ENCODE results near the gene SLAMF6. TPM values are rescaled to one million over a fixed set of nuclear protein-coding genes. Genes with fewer than 3 reads are reported as not detected.

The SLAMF6 gene
- total RNA-seq, 1 donor from 2014 or later = 0.52 TPM

DNA sequence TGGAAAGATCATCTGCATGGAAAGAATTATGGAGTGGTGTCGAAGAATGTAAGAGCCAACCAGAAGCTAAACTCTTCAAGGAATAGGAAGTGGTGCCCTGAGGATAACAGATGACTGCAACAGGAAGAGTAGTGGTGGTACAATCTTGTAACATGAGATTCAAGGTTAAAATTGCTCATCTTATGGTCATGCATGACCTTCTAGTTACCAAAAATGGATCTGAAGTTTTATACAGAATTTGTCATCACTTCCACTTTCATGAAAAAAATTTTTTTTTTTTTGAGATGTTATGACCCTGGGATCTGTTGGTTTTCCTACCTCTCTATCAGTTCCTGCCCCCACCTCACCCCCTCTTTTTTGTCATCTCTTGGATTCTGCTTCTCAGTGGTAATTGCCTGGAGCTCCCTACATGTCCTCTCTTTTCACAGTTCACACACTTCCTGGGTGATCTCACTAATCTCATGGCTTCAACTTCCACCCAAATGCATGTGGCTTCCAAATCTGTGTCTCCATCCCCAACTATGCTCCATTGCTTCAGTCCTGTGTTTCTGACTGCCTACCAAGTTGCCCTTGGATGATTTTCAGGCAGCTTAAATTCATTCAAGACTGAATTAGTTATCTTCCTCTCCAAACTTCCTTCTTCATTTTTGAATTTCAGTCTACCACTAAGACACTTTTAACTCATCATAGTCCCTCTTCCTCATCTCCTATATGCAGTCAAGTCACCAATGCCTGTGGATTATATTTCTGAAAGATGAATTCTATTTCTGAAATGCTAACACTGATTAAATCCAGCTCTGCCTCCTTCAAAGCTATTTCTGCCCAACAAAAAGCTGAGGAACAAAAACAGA is 48.4 kb downstream of the SLAMF6 start:
- no peak overlapping the region for H3K4me3 ChIP-seq (ENCODE audit: low read length in 3 of 3)

DNA sequence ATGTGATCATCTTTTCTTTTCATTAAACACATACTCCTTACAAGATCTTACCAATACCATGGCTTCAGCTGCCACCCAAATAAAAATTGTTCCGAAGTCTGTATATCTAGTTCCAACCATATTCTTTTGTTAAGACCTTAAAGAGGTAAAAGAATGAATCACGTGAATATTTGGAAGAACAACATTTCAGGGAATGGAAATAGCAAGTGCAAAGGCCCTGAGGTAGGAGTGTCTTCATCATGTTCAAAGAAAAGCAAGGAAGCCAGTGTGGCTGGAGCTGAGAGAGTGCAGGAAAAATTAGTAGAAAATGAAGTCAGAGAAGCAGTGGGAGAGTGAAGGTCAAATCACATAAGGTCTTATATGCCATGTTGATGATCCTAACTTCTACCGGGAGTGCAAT is 50.9 kb downstream of the SLAMF6 start:
- Histone ChIP-seq H3K9me3 (ENCODE audit: control insufficient read depth in 3 of 3, low read length in 3 of 3) (no peaks in the 10 kb centered on the region), H3K9ac (ENCODE audit: low read depth in 1 of 3, low read length in 3 of 3) (no peak overlapping the region), H3K27me3 (ENCODE audit: control insufficient read depth in 3 of 3, insufficient read depth in 3 of 3, low read length in 3 of 3) (no peaks in the 10 kb centered on the region), H3K27ac (ENCODE audit: low read depth, low read length) (no peak overlapping the region), H3K36me3 (ENCODE audit: control insufficient read depth in 3 of 3, insufficient read depth in 3 of 3, low read length in 3 of 3) (no peaks in the 10 kb centered on the region), H3K4me3 (ENCODE audit: low read length in 3 of 3) (no peak overlapping the region), H3K4me1 (ENCODE audit: control insufficient read depth in 3 of 3, insufficient read depth in 3 of 3, low read length in 3 of 3) (no peaks in the 10 kb centered on the region)

More for the DNA sequence above, 48.4 kb downstream of the SLAMF6 start:
- Histone ChIP-seq H3K36me3 (ENCODE audit: control insufficient read depth in 3 of 3, insufficient read depth in 3 of 3, low read length in 3 of 3) (no peaks in the 10 kb centered on the region), H3K9ac (ENCODE audit: low read depth in 1 of 3, low read length in 3 of 3) (no peak overlapping the region), H3K27me3 (ENCODE audit: control insufficient read depth in 3 of 3, insufficient read depth in 3 of 3, low read length in 3 of 3) (no peaks in the 10 kb centered on the region), H3K4me1 (ENCODE audit: control insufficient read depth in 3 of 3, insufficient read depth in 3 of 3, low read length in 3 of 3) (no peaks in the 10 kb centered on the region), H3K9me3 (ENCODE audit: control insufficient read depth in 3 of 3, low read length in 3 of 3) (no peaks in the 10 kb centered on the region), H3K27ac (ENCODE audit: low read depth, low read length) (no peak overlapping the region)

DNA sequence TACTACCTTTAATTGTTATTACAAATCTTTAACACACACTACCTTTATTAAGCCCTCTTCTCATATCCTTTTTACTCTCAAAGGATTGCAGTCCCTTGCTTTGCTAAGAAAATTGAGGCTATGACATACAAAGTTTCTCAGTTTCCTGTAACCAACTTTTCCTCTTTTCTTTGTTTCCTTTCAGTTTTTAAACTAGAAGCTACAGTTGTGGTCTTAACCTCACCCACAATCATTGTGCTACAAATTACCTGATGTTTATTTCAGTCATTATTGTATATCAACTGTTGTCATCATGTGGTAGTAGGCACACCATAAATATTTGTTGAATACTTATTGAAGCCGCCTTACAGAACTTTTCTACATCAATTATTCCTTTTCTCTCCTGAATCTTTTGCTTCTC is 51.8 kb downstream of the SLAMF6 start:
- Histone ChIP-seq H3K9ac (ENCODE audit: low read depth in 1 of 3, low read length in 3 of 3) (no peak overlapping the region), H3K36me3 (ENCODE audit: control insufficient read depth in 3 of 3, insufficient read depth in 3 of 3, low read length in 3 of 3) (no peaks in the 10 kb centered on the region), H3K4me1 (ENCODE audit: control insufficient read depth in 3 of 3, insufficient read depth in 3 of 3, low read length in 3 of 3) (no peaks in the 10 kb centered on the region), H3K9me3 (ENCODE audit: control insufficient read depth in 3 of 3, low read length in 3 of 3) (no peaks in the 10 kb centered on the region), H3K27me3 (ENCODE audit: control insufficient read depth in 3 of 3, insufficient read depth in 3 of 3, low read length in 3 of 3) (no peaks in the 10 kb centered on the region), H3K27ac (ENCODE audit: low read depth, low read length) (no peak overlapping the region), H3K4me3 (ENCODE audit: low read length in 3 of 3) (no peak overlapping the region)

DNA sequence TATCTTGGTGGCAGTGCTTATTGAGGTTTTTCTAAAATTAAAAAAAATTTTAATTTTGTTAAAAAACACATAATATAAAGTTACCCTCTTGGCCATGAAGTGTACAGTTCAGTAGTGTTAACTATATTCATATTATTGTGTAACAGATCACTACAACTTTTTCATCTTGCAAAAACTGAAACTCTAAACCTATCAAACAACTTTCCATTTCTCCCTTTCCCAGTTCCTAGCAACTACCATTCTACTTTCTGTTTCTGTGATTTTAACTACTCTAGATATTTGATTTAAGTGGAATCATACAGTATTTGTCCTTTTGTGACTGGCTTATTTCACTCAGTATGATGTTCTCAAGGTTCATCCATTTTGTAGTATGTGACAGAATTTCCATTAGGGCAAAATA is 55.5 kb downstream of the SLAMF6 start:
- Histone ChIP-seq H3K27ac (ENCODE audit: low read depth, low read length) (no peak overlapping the region), H3K9me3 (ENCODE audit: control insufficient read depth in 3 of 3, low read length in 3 of 3) (no peaks in the 10 kb centered on the region), H3K9ac (ENCODE audit: low read depth in 1 of 3, low read length in 3 of 3) (no peak overlapping the region), H3K27me3 (ENCODE audit: control insufficient read depth in 3 of 3, insufficient read depth in 3 of 3, low read length in 3 of 3) (no peaks in the 10 kb centered on the region), H3K4me1 (ENCODE audit: control insufficient read depth in 3 of 3, insufficient read depth in 3 of 3, low read length in 3 of 3) (no peaks in the 10 kb centered on the region), H3K4me3 (ENCODE audit: low read length in 3 of 3) (no peak overlapping the region), H3K36me3 (ENCODE audit: control insufficient read depth in 3 of 3, insufficient read depth in 3 of 3, low read length in 3 of 3) (no peaks in the 10 kb centered on the region)

DNA sequence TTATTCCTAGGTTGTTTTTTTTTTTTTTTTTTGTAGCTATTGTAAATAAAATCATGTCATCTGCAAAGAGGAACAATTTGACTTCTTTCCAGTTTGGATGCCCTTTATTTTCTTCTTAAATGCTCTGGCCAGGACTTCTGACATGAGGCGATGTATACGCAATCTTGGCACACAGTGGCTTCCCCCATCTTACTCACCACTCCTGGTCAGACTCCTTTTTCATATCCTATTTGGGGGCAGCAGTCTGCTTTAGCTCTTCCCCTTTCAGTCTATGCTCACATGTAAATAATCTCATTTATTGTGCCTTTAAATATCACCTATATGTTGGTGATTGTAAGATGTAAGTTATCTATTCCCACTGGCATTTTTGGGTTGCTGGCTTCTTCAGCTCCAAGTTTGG is 56.1 kb downstream of the SLAMF6 start:
- Histone ChIP-seq H3K4me3 (ENCODE audit: low read length in 3 of 3) (no peak overlapping the region), H3K36me3 (ENCODE audit: control insufficient read depth in 3 of 3, insufficient read depth in 3 of 3, low read length in 3 of 3) (no peaks in the 10 kb centered on the region), H3K27me3 (ENCODE audit: control insufficient read depth in 3 of 3, insufficient read depth in 3 of 3, low read length in 3 of 3) (no peaks in the 10 kb centered on the region), H3K9ac (ENCODE audit: low read depth in 1 of 3, low read length in 3 of 3) (no peak overlapping the region), H3K4me1 (ENCODE audit: control insufficient read depth in 3 of 3, insufficient read depth in 3 of 3, low read length in 3 of 3) (no peaks in the 10 kb centered on the region), H3K9me3 (ENCODE audit: control insufficient read depth in 3 of 3, low read length in 3 of 3) (no peaks in the 10 kb centered on the region), H3K27ac (ENCODE audit: low read depth, low read length) (no peak overlapping the region)

DNA sequence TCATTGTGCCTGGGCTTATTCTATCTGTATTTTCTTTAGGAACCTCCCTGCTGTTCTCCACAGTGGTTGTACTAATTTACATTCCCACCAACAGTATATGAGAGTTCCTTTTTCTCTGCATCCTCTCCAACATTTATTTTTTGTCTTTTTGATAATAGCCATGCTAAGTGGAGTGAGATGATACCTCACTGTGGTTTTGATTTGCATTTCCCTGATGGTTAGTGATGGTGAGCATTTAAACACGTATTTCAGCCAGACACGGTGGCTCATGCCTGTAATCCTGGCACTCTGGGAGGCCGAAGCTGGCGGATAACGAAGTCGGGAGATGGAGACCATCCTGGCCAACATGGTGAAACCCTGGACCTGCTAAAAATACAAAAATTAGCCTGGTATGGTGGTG is 57.9 kb downstream of the SLAMF6 start:
- H3K4me3 ChIP-seq (ENCODE audit: low read length in 3 of 3) = no peak overlapping the region
- no peaks in the 10 kb centered on the region for H3K27me3 ChIP-seq (ENCODE audit: control insufficient read depth in 3 of 3, insufficient read depth in 3 of 3, low read length in 3 of 3)
- no peak overlapping the region for H3K27ac ChIP-seq (ENCODE audit: low read depth, low read length)
- no peaks in the 10 kb centered on the region for H3K9me3 ChIP-seq (ENCODE audit: control insufficient read depth in 3 of 3, low read length in 3 of 3)
- H3K4me1 ChIP-seq (ENCODE audit: control insufficient read depth in 3 of 3, insufficient read depth in 3 of 3, low read length in 3 of 3) = no peaks in the 10 kb centered on the region
- H3K36me3 ChIP-seq (ENCODE audit: control insufficient read depth in 3 of 3, insufficient read depth in 3 of 3, low read length in 3 of 3) = no peaks in the 10 kb centered on the region
- H3K9ac ChIP-seq (ENCODE audit: low read depth in 1 of 3, low read length in 3 of 3) = no peak overlapping the region

DNA sequence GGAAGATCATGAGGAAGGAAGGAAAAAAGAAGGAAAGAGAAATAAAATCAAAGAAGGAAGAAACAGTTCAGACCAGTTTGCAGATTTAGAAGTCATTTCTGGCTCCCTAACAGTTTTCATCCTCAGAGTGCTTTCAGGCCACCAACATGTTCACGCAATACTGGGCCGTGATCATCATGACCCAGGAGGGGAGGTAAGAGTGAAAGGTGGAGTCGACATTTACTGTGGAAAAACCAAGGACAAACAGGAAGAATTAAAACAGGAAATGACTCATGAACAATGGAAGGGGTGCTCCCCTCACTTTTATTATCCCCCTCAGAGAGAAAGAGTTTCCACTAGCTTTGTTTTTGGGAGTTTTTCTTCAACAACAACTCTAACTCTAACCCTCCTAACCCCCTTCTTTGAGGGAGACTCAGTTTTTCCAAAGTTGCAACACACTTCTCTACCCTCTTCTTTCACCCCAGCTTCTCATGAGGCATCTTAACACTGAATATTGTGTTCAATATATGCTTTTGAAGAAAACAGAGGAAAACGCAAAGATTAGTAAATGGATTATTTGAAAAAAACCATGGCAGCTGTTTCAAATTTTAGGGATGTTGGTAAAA is 62.3 kb downstream of the SLAMF6 start:
- Histone ChIP-seq H3K9me3 (ENCODE audit: control insufficient read depth in 3 of 3, low read length in 3 of 3) (no peaks in the 10 kb centered on the region), H3K27me3 (ENCODE audit: control insufficient read depth in 3 of 3, insufficient read depth in 3 of 3, low read length in 3 of 3) (no peaks in the 10 kb centered on the region), H3K9ac (ENCODE audit: low read depth in 1 of 3, low read length in 3 of 3) (no peak overlapping the region), H3K4me3 (ENCODE audit: low read length in 3 of 3) (no peak overlapping the region), H3K36me3 (ENCODE audit: control insufficient read depth in 3 of 3, insufficient read depth in 3 of 3, low read length in 3 of 3) (no peaks in the 10 kb centered on the region), H3K4me1 (ENCODE audit: control insufficient read depth in 3 of 3, insufficient read depth in 3 of 3, low read length in 3 of 3) (no peaks in the 10 kb centered on the region), H3K27ac (ENCODE audit: low read depth, low read length) (no peak overlapping the region)

DNA sequence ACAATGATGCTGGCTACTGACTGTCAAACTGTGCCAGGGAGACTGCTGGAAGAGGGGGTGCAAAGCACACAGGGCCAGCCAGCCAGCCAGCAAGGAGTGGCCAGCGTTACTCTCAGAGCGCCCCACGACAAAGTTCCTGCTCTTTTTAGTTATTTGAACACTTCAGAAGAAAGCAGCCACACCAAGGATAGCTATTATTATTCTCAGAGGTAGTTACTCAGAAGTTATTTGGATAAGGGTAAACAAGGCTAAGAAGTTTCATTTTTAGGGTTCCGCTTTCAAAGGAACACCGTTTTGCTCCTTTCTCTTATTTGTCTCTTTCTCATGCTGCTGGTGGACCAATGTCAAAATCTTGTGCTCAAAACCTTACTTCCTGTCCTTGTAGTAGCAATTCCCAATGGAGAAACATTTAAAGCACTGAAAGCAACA is 62.8 kb downstream of the SLAMF6 start:
- Histone ChIP-seq H3K4me1 (ENCODE audit: control insufficient read depth in 3 of 3, insufficient read depth in 3 of 3, low read length in 3 of 3) (no peaks in the 10 kb centered on the region), H3K27ac (ENCODE audit: low read depth, low read length) (no peak overlapping the region), H3K36me3 (ENCODE audit: control insufficient read depth in 3 of 3, insufficient read depth in 3 of 3, low read length in 3 of 3) (no peaks in the 10 kb centered on the region)

DNA sequence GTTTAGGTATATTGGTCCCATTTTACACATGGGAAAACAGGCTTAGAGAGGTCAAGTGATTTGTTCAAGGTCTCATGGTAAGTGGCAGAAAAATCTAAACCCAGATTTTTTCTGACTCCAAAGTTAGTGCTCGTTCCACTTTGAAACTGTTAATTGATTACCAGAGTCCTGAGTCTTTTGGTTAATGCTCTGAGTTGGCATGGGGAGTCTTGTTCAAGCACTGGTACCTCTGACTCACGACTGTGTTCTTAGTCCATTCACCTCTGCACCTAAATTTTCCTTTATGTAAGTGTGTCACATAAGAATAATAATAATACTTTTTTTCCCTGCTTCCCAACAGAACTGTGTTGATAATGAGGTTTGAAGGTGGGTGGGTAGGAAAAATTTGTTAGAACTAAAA is 63.4 kb downstream of the SLAMF6 start:
- Histone ChIP-seq H3K27ac (ENCODE audit: low read depth, low read length) (no peak overlapping the region), H3K9me3 (ENCODE audit: control insufficient read depth in 3 of 3, low read length in 3 of 3) (no peaks in the 10 kb centered on the region), H3K9ac (ENCODE audit: low read depth in 1 of 3, low read length in 3 of 3) (no peak overlapping the region), H3K4me3 (ENCODE audit: low read length in 3 of 3) (no peak overlapping the region), H3K36me3 (ENCODE audit: control insufficient read depth in 3 of 3, insufficient read depth in 3 of 3, low read length in 3 of 3) (no peaks in the 10 kb centered on the region), H3K4me1 (ENCODE audit: control insufficient read depth in 3 of 3, insufficient read depth in 3 of 3, low read length in 3 of 3) (no peaks in the 10 kb centered on the region), H3K27me3 (ENCODE audit: control insufficient read depth in 3 of 3, insufficient read depth in 3 of 3, low read length in 3 of 3) (no peaks in the 10 kb centered on the region)

More for the DNA sequence above, 62.8 kb downstream of the SLAMF6 start:
- Histone ChIP-seq H3K27me3 (ENCODE audit: control insufficient read depth in 3 of 3, insufficient read depth in 3 of 3, low read length in 3 of 3) (no peaks in the 10 kb centered on the region), H3K9me3 (ENCODE audit: control insufficient read depth in 3 of 3, low read length in 3 of 3) (no peaks in the 10 kb centered on the region), H3K9ac (ENCODE audit: low read depth in 1 of 3, low read length in 3 of 3) (no peak overlapping the region), H3K4me3 (ENCODE audit: low read length in 3 of 3) (no peak overlapping the region)

DNA sequence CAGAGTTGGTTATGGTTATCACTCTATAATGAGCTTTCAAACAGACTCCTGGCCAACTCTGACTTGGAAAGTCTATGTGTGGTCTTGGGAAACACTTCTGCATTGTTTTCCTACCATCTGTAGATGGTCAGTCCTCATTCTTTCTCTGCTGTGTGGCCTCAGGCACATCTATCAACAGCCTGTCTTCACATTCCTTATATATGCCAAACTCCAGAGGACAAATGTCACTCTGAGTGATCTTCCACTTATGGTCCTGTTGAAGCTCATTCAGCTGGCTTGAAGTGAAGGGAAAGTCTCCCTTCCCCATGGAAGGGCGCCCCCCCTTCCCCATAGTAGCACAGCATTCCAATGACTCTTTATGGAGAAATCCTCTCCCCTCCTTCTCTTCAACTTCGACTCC is 64.0 kb downstream of the SLAMF6 start:
- H3K36me3 ChIP-seq (ENCODE audit: control insufficient read depth in 3 of 3, insufficient read depth in 3 of 3, low read length in 3 of 3) = no peaks in the 10 kb centered on the region
- H3K27ac ChIP-seq (ENCODE audit: low read depth, low read length) = no peak overlapping the region
- H3K4me3 ChIP-seq (ENCODE audit: low read length in 3 of 3) = no peak overlapping the region
- no peaks in the 10 kb centered on the region for H3K4me1 ChIP-seq (ENCODE audit: control insufficient read depth in 3 of 3, insufficient read depth in 3 of 3, low read length in 3 of 3)
- H3K9ac ChIP-seq (ENCODE audit: low read depth in 1 of 3, low read length in 3 of 3) = no peak overlapping the region
- H3K9me3 ChIP-seq (ENCODE audit: control insufficient read depth in 3 of 3, low read length in 3 of 3) = no peaks in the 10 kb centered on the region
- no peaks in the 10 kb centered on the region for H3K27me3 ChIP-seq (ENCODE audit: control insufficient read depth in 3 of 3, insufficient read depth in 3 of 3, low read length in 3 of 3)

All from skeletal muscle tissue (tissue), 4 donors.